K562 (cell line): ENCODE results near the gene HHATL. TPM values are rescaled to one million over a fixed set of nuclear protein-coding genes. Genes with fewer than 3 reads are reported as not detected.
A peak's percentile ranks its signal among the peaks of the same experiment; 100 is the strongest.

Experiments used
- ATAC-seq: fragments of 200-7000 bp; cut with Tn5 transposase; 3 replicates; pipeline ENCODE4 v1.9.1; 2020; ENCODE audit warnings: moderate library complexity
- BruUV-seq: library from RNA; stranded (reverse); fragments of 400-500 nt; replicated peaks from 2 replicates; lab custom pipeline; 2021; lab: Mats Ljungman, UMichigan
- CTCF ChIA-PET: fragments of 300-600 bp; formaldehyde crosslinking; extraction: SDS; loops from one replicate; lab custom pipeline; 2021; ENCODE audit warnings: low intra/inter-chr PET ratio; lab: Yijun Ruan, JAX
- POLR2A ChIA-PET: fragments of 300-600, 350-650 bp; sonication (Branson Sonifier 250); formaldehyde crosslinking; extraction: SDS; loops from one replicate; lab custom pipeline; 2021; ENCODE audit warnings: antibody characterized with exemption, inconsistent platforms; lab: Yijun Ruan, JAX
- DNase-seq, 4 experiments: peaks; one replicate each; pipeline versions ENCODE4 v3.0.0 to v3.0.0-alpha.2; 2011 to 2018; ENCODE audit warnings: low spot score in 3 of 4, mixed read lengths in 3 of 4; ENCODE audit errors: extremely low read depth in 1 of 4
- FAIRE-seq: peaks from 2 replicates; lab custom pipeline; 2011; peaks lifted over from hg19 to GRCh38; lab: Jason Lieb, UNC
- H2AFZ ChIP-seq: 2 replicates; pipeline ENCODE4 v1.6.0; 2011; ENCODE audit warnings: low read depth, low read length, control low read depth, inconsistent platforms
- H3K27ac ChIP-seq: fragments of 200-600 bp; 3 replicates; pipeline ENCODE4 v1.8.0; 2011; ENCODE audit warnings: low read depth, mild to moderate bottlenecking, control low read depth, inconsistent platforms, low read length, moderate library complexity, mixed read lengths; ENCODE audit errors: extremely low read depth
- H3K27me3 ChIP-seq, 2 experiments: fragments of 300-600 bp in 1 of 2; 2 replicates in 1 of 2; 3 replicates in 1 of 2; pipeline versions ENCODE4 v1.6.0 to v1.8.0; 2011; ENCODE audit warnings: inconsistent platforms in 2 of 2, low read length in 2 of 2, mild to moderate bottlenecking in 1 of 2, mixed read lengths in 1 of 2, moderate library complexity in 1 of 2; ENCODE audit not compliant: control insufficient read depth in 2 of 2, insufficient read depth in 2 of 2
- H3K36me3 ChIP-seq: fragments of 300-600 bp; 3 replicates; pipeline ENCODE4 v1.8.0; 2011; ENCODE audit warnings: mild to moderate bottlenecking, low read length, inconsistent platforms; ENCODE audit not compliant: control insufficient read depth, insufficient read depth
- H3K4me1 ChIP-seq, 2 experiments: fragments of 200-600 bp in 1 of 2; replicated peaks in 1 of 2; 2 replicates in 1 of 2; 3 replicates in 1 of 2; pipeline versions ENCODE4 v1.5.1 to v1.8.0; 2011; ENCODE audit warnings: inconsistent platforms in 2 of 2, low read length in 2 of 2, mild to moderate bottlenecking in 1 of 2, mixed read lengths in 1 of 2, moderate library complexity in 1 of 2; ENCODE audit not compliant: control insufficient read depth in 2 of 2, insufficient read depth in 2 of 2
- H3K4me2 ChIP-seq: 2 replicates; pipeline ENCODE4 v1.6.1; 2011; ENCODE audit warnings: low read length, control low read depth, inconsistent platforms, mixed read lengths; ENCODE audit not compliant: insufficient read depth
- H3K4me3 ChIP-seq: fragments of 200-600 bp; sonication (generic), shearing (Covaris generic); 2 replicates; pipeline ENCODE4 v1.5.1; 2016; ENCODE audit warnings: control low read depth, inconsistent platforms
- H3K79me2 ChIP-seq: fragments of 200-600 bp; 3 replicates; pipeline ENCODE4 v1.8.0; 2011; ENCODE audit warnings: low read length, inconsistent platforms; ENCODE audit not compliant: control insufficient read depth, insufficient read depth
- H3K9ac ChIP-seq, 2 experiments: 2 replicates each; pipeline versions ENCODE4 v1.6.0 to v1.6.1; 2011; ENCODE audit warnings: low read depth in 2 of 2, low read length in 2 of 2, control low read depth in 1 of 2, inconsistent platforms in 1 of 2, mild to moderate bottlenecking in 1 of 2, mixed read lengths in 1 of 2; ENCODE audit not compliant: insufficient read depth in 1 of 2
- H3K9me1 ChIP-seq: one replicate; pipeline ENCODE4 v1.6.0; 2011; ENCODE audit warnings: inconsistent platforms, mild to moderate bottlenecking, low read length, moderate library complexity; ENCODE audit not compliant: control insufficient read depth, insufficient read depth
- H3K9me3 ChIP-seq: replicated peaks from 2 replicates; pipeline ENCODE4 v1.5.1; 2011; ENCODE audit warnings: low read depth, low read length, inconsistent platforms; ENCODE audit not compliant: control insufficient read depth, insufficient read depth
- H4K20me1 ChIP-seq: replicated peaks from 2 replicates; pipeline ENCODE4 v1.6.1; 2011; ENCODE audit warnings: low read length, inconsistent platforms, mixed read lengths; ENCODE audit not compliant: control insufficient read depth, insufficient read depth
- CBX2 ChIP-seq: fragments of 200-600 bp; sonication (generic); IDR thresholded peaks from one replicate; pipeline ENCODE4 v1.6.1; 2012; ENCODE audit warnings: mild to moderate bottlenecking, low read length, inconsistent platforms; ENCODE audit not compliant: insufficient read depth, poor library complexity, severe bottlenecking
- KLF13 ChIP-seq: fragments of 450-650 bp; IDR thresholded peaks from 2 replicates; pipeline ENCODE4 v1.6.1; 2016; ENCODE audit warnings: missing genetic modification characterization, low read depth, mild to moderate bottlenecking, missing compliant biosample characterization, moderate library complexity, borderline replicate concordance
- NFYB ChIP-seq: IDR thresholded peaks from 2 replicates; pipeline ENCODE4 v1.6.1; 2011; ENCODE audit warnings: mild to moderate bottlenecking, moderate library complexity; ENCODE audit not compliant: insufficient read length; ENCODE audit errors: extremely low read depth
- TRIM28 ChIP-seq: fragments of 450-650 bp; IDR thresholded peaks from 2 replicates; pipeline ENCODE4 v1.6.1; 2017
- TSC22D4 ChIP-seq: fragments of 450-650 bp; IDR thresholded peaks from 2 replicates; pipeline ENCODE4 v1.6.1; 2016; ENCODE audit warnings: missing genetic modification characterization, missing biosample characterization, control low read depth
- ZFPM2 ChIP-seq: fragments of 250-450 bp; sonication (Bioruptor Pico); IDR thresholded peaks from 2 replicates; pipeline ENCODE4 v1.5.1; 2022; ENCODE audit warnings: mild to moderate bottlenecking
- ZNF764 ChIP-seq: fragments of 250-450 bp; sonication (Bioruptor Pico); IDR thresholded peaks from 2 replicates; pipeline ENCODE4 v1.4.0; 2020; ENCODE audit warnings: low read depth, mild to moderate bottlenecking, moderate library complexity
- ZNF79 ChIP-seq: fragments of 250-450 bp; sonication (Bioruptor Pico); IDR thresholded peaks from 2 replicates; pipeline ENCODE4 v1.4.0; 2020; ENCODE audit warnings: low read depth, mild to moderate bottlenecking, moderate library complexity
- WGBS: fragments of 100-300 bp; shearing (Covaris generic); methylation state at CpG from one replicate; pipeline ENCODE4 v1.1.6; 2016; ENCODE audit warnings: low coverage, mixed read lengths; ENCODE audit not compliant: insufficient coverage; ENCODE audit errors: missing lambda C conversion rate; 5-methylcytosine and 5-hydroxymethylcytosine counted together
- in situ Hi-C: fragments of 300-500 bp; cut with MboI; formaldehyde crosslinking; loops from 4 replicates; pipeline ENCODE4 v1.15.0; 2018; ENCODE audit warnings: inconsistent platforms, mixed read lengths
- intact Hi-C: fragments of 100-400 bp; cut with micrococcal nuclease; formaldehyde crosslinking; loops from 2 replicates; pipeline ENCODE4 v1.14.2; 2022
- polyA plus RNA-seq, 8 experiments: library from polyadenylated mRNA; depleted of rRNA in 4 of 8; stranded (reverse) in 5 of 8; unstranded in 3 of 8; fragments of >200 nt; fragmentation: Nextera tagmentation in 2 of 8; fragmentation: Illumina TruSeq in 1 of 8; extraction: Ambion mirVana in 2 of 8; extraction: Trizol in 1 of 8; gene quantifications; 2 replicates each; pipeline versions ENCODE4 v1.2.1 to v1.2.3, GENCODE V29; 2011 to 2014; ENCODE audit warnings: inconsistent platforms in 1 of 8, missing spikeins in 1 of 8
- total RNA-seq, 7 experiments: library from RNA; depleted of rRNA in 6 of 7; stranded (reverse); fragments of >200 nt in 6 of 7; fragmentation: Illumina TruSeq in 2 of 7; extraction: Trizol in 2 of 7; gene quantifications; 2 replicates each; pipeline versions ENCODE4 v1.2.1 to v1.2.3, GENCODE V29; 2011 to 2021; ENCODE audit warnings: low replicate concordance in 1 of 7
- TF ChIP-seq, protein P1 (sequence below): sonication (generic); formaldehyde crosslinking; IDR thresholded peaks from 2 replicates; pipeline ENCODE4 v1.8.1; 2023; ENCODE audit warnings: missing genetic modification reagents, mild to moderate bottlenecking, borderline replicate concordance
- TF ChIP-seq, protein P2 (sequence below): fragments of 250-450 bp; sonication (Bioruptor Pico); IDR thresholded peaks from 2 replicates; pipeline ENCODE4 v1.5.0; 2020; ENCODE audit warnings: mild to moderate bottlenecking
- TF ChIP-seq, protein P3 (sequence below): IDR thresholded peaks from 2 replicates; pipeline ENCODE4 v1.6.1; 2011; ENCODE audit not compliant: insufficient read length; ENCODE audit errors: extremely low read depth

The HHATL gene
- total and polyA plus RNA-seq, 9 of the 15 experiments (the other 6 are each of a cell fraction or from before 2014, with no cell fraction given), result not detected

DNA sequence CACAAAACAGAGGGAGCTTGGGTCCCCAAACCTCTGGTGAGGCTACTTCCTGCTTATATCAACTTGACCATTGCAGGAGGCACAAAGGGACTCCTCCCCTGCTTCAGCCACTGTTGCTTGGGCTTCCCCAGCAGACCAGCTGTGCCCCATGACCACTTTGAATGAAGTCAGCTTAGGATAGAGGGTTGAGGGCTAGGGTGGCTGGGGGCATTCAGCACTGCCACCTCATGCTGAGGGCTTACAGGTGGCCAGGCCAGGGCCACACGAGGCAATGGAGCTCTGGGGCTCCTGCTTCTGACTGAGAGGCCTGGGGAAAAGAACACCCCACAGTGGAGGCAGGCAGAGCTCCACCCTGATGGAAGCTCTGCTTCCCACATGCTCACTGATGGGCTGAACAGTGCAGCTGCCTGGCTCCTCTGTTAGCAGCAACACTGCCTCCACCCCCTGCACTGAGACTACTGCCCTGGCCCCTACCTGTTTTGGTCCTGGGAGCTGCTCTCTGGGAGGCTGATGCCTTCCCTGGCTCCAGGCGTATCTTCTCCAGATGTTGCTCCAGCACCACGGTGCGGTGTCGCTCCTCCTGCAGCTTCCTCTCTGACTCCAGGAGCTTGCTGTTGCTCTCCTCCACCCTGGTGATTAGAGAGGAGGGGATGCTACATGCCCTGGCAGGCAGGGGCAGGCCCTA lies 10.2 kb upstream of the HHATL start:
- DNase-seq (no peak), FAIRE-seq (no peak), ATAC-seq (no peak; the same call in 2 of the 3 replicates)
- Histone ChIP-seq H3K27me3 (peaks cover 42 to 64% of the 10 kb centered on the region in 2 experiments), H2AFZ (no peak overlapping the region), H3K27ac (no peak overlapping the region), H3K4me1 (no peaks in the 10 kb centered on the region), H3K36me3 (no peaks in the 10 kb centered on the region), H3K79me2 (no peaks in the 10 kb centered on the region), H3K9me3 (no peaks in the 10 kb centered on the region), H3K4me3 (no peak overlapping the region), H3K9me1 (no peaks in the 10 kb centered on the region), H3K9ac (peak overlapping the region in 1 of 2 experiments; percentile 29; a peak in 1 of 4 replicates), H4K20me1 (no peaks in the 10 kb centered on the region; the same call in 1 of the 2 replicates), H3K4me2 (no peak overlapping the region)
- in situ Hi-C loops, result no loop called here
- POLR2A ChIA-PET, result interaction anchor here (1.0 to 2.1 kb wide), 3 partner anchors 9 to 58 kb away, joined by 3 to 4 read pairs (median 3); no protein-coding TSS in a partner anchor
- CTCF ChIA-PET, result no interaction called here
- intact Hi-C loops, result no loop called here
- BruUV-seq, result no TSS peak
- 0% methylated on average over 5 of the region's 5 CpGs for WGBS
- TF ChIP-seq ZFPM2 (CRISPR knock-in tag) (no peak), KLF13 (tag) (no peak), ZNF764 (CRISPR knock-in tag) (no peak), NFYB (no peak), TSC22D4 (tag) (no peak), CBX2 (no peak), ZNF79 (CRISPR knock-in tag) (no peak), TRIM28 (no peak)
- TF ChIP-seq, protein P1, sequence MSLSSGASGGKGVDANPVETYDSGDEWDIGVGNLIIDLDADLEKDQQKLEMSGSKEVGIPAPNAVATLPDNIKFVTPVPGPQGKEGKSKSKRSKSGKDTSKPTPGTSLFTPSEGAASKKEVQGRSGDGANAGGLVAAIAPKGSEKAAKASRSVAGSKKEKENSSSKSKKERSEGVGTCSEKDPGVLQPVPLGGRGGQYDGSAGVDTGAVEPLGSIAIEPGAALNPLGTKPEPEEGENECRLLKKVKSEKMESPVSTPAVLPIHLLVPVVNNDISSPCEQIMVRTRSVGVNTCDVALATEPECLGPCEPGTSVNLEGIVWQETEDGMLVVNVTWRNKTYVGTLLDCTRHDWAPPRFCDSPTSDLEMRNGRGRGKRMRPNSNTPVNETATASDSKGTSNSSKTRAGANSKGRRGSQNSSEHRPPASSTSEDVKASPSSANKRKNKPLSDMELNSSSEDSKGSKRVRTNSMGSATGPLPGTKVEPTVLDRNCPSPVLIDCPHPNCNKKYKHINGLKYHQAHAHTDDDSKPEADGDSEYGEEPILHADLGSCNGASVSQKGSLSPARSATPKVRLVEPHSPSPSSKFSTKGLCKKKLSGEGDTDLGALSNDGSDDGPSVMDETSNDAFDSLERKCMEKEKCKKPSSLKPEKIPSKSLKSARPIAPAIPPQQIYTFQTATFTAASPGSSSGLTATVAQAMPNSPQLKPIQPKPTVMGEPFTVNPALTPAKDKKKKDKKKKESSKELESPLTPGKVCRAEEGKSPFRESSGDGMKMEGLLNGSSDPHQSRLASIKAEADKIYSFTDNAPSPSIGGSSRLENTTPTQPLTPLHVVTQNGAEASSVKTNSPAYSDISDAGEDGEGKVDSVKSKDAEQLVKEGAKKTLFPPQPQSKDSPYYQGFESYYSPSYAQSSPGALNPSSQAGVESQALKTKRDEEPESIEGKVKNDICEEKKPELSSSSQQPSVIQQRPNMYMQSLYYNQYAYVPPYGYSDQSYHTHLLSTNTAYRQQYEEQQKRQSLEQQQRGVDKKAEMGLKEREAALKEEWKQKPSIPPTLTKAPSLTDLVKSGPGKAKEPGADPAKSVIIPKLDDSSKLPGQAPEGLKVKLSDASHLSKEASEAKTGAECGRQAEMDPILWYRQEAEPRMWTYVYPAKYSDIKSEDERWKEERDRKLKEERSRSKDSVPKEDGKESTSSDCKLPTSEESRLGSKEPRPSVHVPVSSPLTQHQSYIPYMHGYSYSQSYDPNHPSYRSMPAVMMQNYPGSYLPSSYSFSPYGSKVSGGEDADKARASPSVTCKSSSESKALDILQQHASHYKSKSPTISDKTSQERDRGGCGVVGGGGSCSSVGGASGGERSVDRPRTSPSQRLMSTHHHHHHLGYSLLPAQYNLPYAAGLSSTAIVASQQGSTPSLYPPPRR (CRISPR knock-in tag), result no peak
- TF ChIP-seq, protein P2, sequence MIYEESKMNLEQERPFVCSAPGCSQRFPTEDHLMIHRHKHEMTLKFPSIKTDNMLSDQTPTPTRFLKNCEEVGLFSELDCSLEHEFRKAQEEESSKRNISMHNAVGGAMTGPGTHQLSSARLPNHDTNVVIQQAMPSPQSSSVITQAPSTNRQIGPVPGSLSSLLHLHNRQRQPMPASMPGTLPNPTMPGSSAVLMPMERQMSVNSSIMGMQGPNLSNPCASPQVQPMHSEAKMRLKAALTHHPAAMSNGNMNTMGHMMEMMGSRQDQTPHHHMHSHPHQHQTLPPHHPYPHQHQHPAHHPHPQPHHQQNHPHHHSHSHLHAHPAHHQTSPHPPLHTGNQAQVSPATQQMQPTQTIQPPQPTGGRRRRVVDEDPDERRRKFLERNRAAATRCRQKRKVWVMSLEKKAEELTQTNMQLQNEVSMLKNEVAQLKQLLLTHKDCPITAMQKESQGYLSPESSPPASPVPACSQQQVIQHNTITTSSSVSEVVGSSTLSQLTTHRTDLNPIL, result no peak
- TF ChIP-seq, protein P3, sequence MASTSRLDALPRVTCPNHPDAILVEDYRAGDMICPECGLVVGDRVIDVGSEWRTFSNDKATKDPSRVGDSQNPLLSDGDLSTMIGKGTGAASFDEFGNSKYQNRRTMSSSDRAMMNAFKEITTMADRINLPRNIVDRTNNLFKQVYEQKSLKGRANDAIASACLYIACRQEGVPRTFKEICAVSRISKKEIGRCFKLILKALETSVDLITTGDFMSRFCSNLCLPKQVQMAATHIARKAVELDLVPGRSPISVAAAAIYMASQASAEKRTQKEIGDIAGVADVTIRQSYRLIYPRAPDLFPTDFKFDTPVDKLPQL, result no peak
